HepG2 (cell line): ENCODE measurements around the gene PSMD1. TPM values are rescaled to one million over a fixed set of nuclear protein-coding genes. Genes with fewer than 3 reads are reported as not detected.

Experiments
- ARNT ChIP-seq: fragments of 450-650 bp; IDR thresholded peaks from 2 replicates; pipeline ENCODE4 v1.6.1; 2017
- HOXA3 ChIP-seq: sonication (generic); formaldehyde crosslinking; IDR thresholded peaks from 2 replicates; pipeline ENCODE4 v1.5.0; 2020; ENCODE audit warnings: missing genetic modification reagents
- HOXA5 ChIP-seq: sonication (generic); formaldehyde crosslinking; IDR thresholded peaks from 2 replicates; pipeline ENCODE4 v1.4.0; 2020; ENCODE audit warnings: missing genetic modification reagents
- NKX3-1 ChIP-seq: sonication (generic); formaldehyde crosslinking; IDR thresholded peaks from 2 replicates; pipeline ENCODE4 v1.5.0; 2020; ENCODE audit warnings: missing genetic modification reagents
- ZNF678 ChIP-seq: sonication (generic); formaldehyde crosslinking; IDR thresholded peaks from 2 replicates; pipeline ENCODE4 v1.4.0; 2020; ENCODE audit warnings: mild to moderate bottlenecking, missing genetic modification reagents
- polyA plus RNA-seq, 8 experiments: library from polyadenylated mRNA; depleted of rRNA in 3 of 8; stranded (reverse) in 7 of 8; unstranded in 1 of 8; fragments of >200 nt; fragmentation: Illumina TruSeq in 4 of 8; extraction: Trizol in 4 of 8; gene quantifications; 2 replicates each; pipeline versions ENCODE4 v1.2.1 to v1.2.3, GENCODE V29; 2011 to 2016; ENCODE audit warnings: low read depth in 4 of 8, missing spikeins in 1 of 8, mixed read lengths in 1 of 8; ENCODE audit not compliant: insufficient read depth in 1 of 8
- total RNA-seq, 5 experiments: library from RNA; depleted of rRNA; stranded (reverse); fragments of >200 nt; fragmentation: Illumina TruSeq; extraction: Trizol; gene quantifications; 2 replicates each; pipeline ENCODE4 v1.2.3, GENCODE V29; 2016; ENCODE audit warnings: low read depth in 1 of 5
- TF ChIP-seq, protein P1 (sequence below), 2 experiments: fragments of 450-650 bp in 1 of 2; sonication (generic) in 1 of 2; formaldehyde crosslinking in 1 of 2; IDR thresholded peaks; 2 replicates each; pipeline versions ENCODE4 v1.6.1 to v1.8.0; 2016 to 2022; ENCODE audit warnings: antibody characterized with exemption in 1 of 2, mild to moderate bottlenecking in 1 of 2, missing genetic modification reagents in 1 of 2
- TF ChIP-seq, protein P2 (sequence below): IDR thresholded peaks from 2 replicates; pipeline ENCODE4 v1.6.1; 2016; ENCODE audit warnings: low read depth, missing genetic modification reagents, missing compliant biosample characterization
- TF ChIP-seq, protein P3 (sequence below): sonication (generic); formaldehyde crosslinking; IDR thresholded peaks from 2 replicates; pipeline ENCODE4 v1.8.0; 2022; ENCODE audit warnings: mild to moderate bottlenecking, missing genetic modification reagents
- TF ChIP-seq, protein P4 (sequence below): sonication (generic); formaldehyde crosslinking; IDR thresholded peaks from 2 replicates; pipeline ENCODE4 v1.8.0; 2022; ENCODE audit warnings: mild to moderate bottlenecking, missing genetic modification reagents, moderate library complexity

PSMD1 gene
- total and polyA plus RNA-seq, 2 of the 13 experiments (the other 11 are each of a cell fraction or from before 2014, with no cell fraction given) = 136 to 191 TPM

DNA sequence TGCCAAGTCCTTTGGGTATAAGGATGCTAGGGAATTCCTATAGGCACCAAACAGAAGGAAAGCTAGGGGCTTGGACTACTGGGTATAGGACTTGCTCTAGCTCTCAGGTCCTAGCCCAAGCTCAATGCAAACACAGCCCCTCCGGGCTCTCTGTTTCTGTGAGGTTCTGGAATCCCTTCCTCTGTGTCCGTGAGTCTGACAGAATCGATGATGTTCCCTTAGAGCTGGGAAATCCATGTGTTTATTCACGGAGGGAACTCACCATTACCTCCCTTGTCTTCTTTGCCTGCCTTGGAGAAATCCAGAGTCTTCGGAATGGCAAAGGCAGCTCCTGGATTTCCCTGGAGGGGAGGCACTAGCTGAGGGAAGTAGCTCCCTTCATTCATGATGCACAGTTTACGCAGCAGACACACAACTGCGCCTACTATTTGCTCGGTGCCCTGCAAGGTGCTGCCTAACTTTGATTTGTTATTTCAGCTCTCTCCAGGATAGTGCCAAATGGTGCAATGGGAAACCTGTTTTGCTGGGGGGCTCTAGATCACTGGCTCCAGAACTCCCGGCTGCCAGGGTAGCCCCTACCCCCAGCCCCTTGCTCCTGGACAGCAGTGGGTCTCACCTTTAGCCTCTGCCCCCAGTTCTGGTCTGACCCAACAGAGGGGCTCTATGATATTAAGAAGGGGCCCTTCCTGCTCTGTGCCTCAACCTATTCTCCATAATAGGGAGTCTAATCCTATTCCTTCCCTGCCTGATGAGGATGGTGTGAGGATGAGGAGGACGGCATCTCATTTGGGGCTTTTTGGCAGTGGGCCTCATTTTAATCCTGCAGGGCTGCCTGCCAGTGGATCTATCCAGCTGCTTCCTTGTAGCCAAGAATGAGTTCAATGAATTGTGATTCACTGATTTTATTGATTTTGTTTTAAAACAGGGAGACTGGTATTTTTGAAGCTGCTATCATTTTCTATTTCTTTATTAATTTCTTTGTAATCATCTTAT is 8.4 kb upstream of the PSMD1 start (continued):
- TF ChIP-seq, protein P1, sequence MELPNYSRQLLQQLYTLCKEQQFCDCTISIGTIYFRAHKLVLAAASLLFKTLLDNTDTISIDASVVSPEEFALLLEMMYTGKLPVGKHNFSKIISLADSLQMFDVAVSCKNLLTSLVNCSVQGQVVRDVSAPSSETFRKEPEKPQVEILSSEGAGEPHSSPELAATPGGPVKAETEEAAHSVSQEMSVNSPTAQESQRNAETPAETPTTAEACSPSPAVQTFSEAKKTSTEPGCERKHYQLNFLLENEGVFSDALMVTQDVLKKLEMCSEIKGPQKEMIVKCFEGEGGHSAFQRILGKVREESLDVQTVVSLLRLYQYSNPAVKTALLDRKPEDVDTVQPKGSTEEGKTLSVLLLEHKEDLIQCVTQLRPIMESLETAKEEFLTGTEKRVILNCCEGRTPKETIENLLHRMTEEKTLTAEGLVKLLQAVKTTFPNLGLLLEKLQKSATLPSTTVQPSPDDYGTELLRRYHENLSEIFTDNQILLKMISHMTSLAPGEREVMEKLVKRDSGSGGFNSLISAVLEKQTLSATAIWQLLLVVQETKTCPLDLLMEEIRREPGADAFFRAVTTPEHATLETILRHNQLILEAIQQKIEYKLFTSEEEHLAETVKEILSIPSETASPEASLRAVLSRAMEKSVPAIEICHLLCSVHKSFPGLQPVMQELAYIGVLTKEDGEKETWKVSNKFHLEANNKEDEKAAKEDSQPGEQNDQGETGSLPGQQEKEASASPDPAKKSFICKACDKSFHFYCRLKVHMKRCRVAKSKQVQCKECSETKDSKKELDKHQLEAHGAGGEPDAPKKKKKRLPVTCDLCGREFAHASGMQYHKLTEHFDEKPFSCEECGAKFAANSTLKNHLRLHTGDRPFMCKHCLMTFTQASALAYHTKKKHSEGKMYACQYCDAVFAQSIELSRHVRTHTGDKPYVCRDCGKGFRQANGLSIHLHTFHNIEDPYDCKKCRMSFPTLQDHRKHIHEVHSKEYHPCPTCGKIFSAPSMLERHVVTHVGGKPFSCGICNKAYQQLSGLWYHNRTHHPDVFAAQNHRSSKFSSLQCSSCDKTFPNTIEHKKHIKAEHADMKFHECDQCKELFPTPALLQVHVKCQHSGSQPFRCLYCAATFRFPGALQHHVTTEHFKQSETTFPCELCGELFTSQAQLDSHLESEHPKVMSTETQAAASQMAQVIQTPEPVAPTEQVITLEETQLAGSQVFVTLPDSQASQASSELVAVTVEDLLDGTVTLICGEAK (IDR thresholded peaks at IDR 0.05) = no peak
- TF ChIP-seq, protein P1 (CRISPR knock-in tag; IDR thresholded peaks at IDR 0.05) = no peak
- TF ChIP-seq, protein P2, sequence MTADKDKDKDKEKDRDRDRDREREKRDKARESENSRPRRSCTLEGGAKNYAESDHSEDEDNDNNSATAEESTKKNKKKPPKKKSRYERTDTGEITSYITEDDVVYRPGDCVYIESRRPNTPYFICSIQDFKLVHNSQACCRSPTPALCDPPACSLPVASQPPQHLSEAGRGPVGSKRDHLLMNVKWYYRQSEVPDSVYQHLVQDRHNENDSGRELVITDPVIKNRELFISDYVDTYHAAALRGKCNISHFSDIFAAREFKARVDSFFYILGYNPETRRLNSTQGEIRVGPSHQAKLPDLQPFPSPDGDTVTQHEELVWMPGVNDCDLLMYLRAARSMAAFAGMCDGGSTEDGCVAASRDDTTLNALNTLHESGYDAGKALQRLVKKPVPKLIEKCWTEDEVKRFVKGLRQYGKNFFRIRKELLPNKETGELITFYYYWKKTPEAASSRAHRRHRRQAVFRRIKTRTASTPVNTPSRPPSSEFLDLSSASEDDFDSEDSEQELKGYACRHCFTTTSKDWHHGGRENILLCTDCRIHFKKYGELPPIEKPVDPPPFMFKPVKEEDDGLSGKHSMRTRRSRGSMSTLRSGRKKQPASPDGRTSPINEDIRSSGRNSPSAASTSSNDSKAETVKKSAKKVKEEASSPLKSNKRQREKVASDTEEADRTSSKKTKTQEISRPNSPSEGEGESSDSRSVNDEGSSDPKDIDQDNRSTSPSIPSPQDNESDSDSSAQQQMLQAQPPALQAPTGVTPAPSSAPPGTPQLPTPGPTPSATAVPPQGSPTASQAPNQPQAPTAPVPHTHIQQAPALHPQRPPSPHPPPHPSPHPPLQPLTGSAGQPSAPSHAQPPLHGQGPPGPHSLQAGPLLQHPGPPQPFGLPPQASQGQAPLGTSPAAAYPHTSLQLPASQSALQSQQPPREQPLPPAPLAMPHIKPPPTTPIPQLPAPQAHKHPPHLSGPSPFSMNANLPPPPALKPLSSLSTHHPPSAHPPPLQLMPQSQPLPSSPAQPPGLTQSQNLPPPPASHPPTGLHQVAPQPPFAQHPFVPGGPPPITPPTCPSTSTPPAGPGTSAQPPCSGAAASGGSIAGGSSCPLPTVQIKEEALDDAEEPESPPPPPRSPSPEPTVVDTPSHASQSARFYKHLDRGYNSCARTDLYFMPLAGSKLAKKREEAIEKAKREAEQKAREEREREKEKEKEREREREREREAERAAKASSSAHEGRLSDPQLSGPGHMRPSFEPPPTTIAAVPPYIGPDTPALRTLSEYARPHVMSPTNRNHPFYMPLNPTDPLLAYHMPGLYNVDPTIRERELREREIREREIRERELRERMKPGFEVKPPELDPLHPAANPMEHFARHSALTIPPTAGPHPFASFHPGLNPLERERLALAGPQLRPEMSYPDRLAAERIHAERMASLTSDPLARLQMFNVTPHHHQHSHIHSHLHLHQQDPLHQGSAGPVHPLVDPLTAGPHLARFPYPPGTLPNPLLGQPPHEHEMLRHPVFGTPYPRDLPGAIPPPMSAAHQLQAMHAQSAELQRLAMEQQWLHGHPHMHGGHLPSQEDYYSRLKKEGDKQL (CRISPR knock-in tag) = no peak
- TF ChIP-seq, protein P3, sequence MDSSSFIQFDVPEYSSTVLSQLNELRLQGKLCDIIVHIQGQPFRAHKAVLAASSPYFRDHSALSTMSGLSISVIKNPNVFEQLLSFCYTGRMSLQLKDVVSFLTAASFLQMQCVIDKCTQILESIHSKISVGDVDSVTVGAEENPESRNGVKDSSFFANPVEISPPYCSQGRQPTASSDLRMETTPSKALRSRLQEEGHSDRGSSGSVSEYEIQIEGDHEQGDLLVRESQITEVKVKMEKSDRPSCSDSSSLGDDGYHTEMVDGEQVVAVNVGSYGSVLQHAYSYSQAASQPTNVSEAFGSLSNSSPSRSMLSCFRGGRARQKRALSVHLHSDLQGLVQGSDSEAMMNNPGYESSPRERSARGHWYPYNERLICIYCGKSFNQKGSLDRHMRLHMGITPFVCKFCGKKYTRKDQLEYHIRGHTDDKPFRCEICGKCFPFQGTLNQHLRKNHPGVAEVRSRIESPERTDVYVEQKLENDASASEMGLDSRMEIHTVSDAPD (CRISPR knock-in tag) = no peak
- TF ChIP-seq, protein P4, sequence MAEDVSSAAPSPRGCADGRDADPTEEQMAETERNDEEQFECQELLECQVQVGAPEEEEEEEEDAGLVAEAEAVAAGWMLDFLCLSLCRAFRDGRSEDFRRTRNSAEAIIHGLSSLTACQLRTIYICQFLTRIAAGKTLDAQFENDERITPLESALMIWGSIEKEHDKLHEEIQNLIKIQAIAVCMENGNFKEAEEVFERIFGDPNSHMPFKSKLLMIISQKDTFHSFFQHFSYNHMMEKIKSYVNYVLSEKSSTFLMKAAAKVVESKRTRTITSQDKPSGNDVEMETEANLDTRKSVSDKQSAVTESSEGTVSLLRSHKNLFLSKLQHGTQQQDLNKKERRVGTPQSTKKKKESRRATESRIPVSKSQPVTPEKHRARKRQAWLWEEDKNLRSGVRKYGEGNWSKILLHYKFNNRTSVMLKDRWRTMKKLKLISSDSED (CRISPR knock-in tag) = no peak
- peak; percentile 5; the same call in 1 of the 2 replicates for TF ChIP-seq HOXA5 (CRISPR knock-in tag)
- no peak for TF ChIP-seq NKX3-1 (CRISPR knock-in tag)
- no peak for TF ChIP-seq ARNT
- TF ChIP-seq HOXA3 = 0 out of 2 replicates have a peak, but pooled peaks have one; percentile 19
- no peak for TF ChIP-seq ZNF678
